Suppressor macrophage treated with lipopolysaccharide for 1 hour (primary cell): Measurements from ENCODE around the gene BICD2.

ENCODE experiments used
- DNase-seq, 3 donors: peaks; one replicate each; pipeline ENCODE4 v3.0.0-alpha.2; 2020 to 2022

BICD2 gene

GRCh38 chr9:92747459-92748232 is 17.0 kb downstream of the BICD2 start:
- DNase-seq: no peak

DNA sequence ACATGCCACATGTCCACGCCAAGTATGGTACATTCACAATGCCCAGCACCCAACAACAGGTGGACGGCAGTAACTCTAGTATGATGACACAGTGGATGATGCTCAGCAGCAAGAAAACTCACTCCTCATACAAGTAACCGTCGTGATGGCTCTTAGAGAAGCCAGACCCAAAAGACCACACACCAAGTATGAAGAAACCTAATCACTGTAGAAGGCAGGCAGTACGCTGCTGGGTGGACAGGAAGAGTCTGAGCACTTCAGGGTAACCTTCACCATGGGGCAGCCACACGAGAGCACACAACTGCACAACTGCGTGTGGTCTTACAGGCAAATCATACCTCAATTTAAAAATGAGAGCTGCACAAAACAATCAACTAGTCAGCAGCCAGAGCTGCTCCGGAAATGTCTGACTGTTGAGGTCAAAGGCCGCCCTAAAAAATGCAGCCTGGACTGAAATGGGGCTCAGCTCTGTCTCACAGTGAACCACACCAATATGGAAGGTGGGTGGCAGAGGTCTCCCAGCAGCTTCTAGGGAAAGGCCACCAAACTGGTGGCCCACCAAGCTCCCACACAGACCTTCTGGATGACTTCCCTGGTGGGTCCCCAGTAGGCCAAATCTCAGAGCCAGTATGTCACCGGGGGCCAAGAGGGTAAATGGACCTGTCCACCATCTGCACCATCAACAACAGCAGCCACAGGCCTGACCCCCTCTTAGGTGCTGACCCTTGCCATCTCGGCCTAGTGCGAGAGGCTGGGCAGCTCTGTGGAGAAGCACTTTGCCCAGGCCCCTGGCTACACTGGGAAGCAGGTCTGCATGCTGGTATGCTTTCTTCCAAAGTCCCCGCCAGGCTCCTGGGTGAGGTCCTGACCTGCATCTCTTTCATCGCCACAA is 17.8 kb downstream of the BICD2 start:
- DNase-seq: no peak

- DNase-seq: no peak
These were observed 18.8 kb downstream of the BICD2 start for GRCh38 chr9:92745881-92746280.

- DNase-seq: no peak
These were observed 19.3 kb downstream of the BICD2 start for GRCh38 chr9:92745331-92745730.

GRCh38 chr9:92740969-92741368 is 23.7 kb downstream of the BICD2 start:
- no peak for DNase-seq

DNA sequence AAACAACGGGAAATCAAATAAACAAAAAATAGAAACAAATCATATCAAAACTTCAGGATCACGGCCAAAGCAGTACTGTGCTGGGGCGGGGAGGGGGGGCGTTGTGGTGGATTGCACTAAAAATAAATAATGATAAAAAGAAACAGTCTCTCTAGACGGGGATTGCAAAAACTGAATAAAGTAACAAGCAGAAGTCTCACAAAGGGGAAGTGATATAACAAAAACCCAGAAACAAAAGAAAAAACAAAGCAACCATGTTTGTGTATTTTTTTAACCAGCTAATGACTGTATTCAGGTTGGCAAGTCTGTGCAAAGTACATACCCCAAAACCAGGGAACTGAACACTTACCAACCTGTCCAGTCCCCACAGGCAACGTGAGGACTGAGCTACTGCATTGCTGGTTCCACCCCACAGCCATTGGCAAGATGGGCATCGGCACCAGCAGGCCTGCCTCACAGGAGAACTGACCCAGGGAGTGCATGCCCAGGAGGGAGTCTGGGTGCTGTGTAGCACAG is 24.1 kb downstream of the BICD2 start:
- DNase-seq: peak; percentile 26 to 65 (median 55)

DNA sequence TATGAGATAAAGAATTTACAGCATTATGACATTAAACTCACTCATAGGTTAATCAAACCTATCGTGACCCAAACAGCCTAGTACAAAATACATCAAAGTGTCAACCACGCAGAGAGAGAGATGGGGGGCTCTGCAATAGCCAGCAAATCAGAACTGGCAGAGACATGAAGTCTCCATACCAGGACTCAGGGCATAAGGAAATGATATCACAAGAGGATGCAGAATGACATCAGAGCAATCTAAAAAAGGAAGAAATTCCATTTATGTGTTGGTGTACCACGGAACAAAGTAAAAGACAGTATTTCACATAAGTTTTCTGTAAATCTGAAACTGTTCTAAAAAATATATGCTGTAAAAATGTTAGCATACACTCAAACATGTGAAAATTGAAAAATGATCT is 24.6 kb downstream of the BICD2 start:
- DNase-seq: peak; percentile 48 to 80 (median 76)

DNA sequence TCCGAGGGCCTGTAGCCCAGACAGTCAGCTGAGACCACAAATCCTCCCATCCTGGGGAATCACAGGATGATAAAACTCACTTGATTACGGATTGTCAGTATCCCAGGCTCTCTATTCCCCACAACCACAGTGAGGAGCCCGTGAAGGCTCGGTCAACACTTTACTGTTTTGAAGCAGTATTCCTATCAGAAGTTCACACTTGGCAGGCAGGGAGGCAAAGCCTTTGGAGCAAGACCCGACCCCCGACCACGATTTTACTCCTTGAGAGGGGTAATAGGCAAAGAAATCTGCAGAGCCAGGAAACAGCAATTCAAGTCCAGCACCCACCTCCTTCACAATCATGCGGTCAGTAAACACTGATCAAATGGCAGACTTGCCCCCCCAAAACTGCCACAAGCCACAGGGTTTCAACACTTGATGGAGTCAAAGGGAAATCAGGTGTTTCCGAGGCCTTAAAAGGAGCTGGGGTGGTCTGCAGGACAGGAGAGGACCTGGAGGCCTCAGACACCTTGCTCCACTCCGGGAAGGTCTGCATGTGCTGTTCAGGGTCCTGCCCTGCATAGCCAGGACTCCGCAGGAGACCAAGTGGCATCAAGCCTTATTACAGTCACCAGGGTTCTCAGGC is 25.2 kb downstream of the BICD2 start:
- DNase-seq: no peak

DNA sequence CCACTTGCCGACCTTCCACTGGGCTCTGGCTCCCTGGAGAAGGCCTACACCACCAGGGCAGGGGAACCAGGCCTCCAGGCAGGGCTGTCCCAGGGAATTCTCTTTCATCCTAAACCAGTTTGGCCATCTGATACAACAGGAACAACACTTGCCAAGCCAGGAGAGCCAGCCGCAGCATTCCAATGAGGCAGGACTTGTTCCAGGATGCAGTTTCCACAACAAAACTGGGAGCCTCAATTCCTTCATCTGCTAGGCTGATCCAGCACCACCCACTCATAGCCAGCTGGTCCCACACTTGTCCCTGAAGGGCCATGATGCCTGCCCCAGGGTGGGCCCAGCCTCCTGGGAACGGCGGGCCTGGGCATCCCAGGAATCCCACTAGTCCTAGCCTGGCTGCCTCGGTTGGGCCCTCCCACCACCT is 26.0 kb downstream of the BICD2 start:
- no peak for DNase-seq

GRCh38 chr9:92737611-92738299 is 26.9 kb downstream of the BICD2 start:
- DNase-seq: no peak

DNA sequence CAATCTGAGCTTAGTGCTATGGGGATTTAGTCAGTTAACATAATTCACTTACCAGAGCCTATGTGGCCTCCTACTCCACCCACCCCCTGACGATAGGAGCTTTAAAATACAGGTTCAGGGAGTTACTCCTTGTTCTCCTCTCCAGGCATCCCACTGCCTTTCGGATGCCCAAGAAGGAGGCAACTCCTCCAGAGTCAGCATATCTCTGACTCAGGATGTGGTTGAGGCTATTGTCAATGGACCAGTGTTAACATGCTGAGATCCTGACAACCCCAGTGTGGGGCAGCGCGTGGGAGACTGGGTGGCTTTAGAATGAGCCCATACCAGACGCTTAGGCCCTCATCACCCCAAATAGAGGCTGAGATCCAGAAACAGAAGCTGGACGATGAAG is 27.4 kb downstream of the BICD2 start:
- DNase-seq: no peak

DNA sequence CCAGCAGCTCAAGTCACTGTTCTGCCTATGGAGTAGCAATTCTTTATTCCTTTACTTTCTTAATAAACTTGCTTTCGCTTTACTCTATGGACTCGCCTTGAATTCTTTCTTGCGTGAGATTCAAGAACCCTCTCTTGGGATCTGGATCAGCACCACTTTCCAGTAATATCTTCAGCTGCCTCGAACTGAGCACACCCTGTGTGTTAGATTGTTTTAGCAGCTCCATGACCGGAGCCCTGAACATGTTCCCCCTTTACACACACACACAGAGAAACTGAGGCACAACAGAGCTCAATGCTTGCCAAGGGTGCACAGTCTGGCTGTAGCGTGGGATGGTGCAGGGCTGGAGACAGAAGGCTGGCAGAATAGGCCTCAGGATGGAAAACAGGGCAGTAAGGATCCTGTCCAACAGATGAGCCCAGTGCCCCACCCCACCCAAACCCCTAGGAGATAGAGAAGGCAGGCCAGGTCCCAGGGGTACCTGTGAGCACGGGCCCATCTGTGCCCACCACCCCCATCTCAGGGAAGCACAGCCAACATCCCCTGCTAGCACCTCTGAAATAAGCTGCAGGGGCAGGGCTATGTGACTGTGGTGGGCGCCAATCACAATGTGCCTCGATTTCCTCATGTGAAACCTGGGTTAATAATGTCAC is 27.9 kb downstream of the BICD2 start:
- DNase-seq: no peak

DNA sequence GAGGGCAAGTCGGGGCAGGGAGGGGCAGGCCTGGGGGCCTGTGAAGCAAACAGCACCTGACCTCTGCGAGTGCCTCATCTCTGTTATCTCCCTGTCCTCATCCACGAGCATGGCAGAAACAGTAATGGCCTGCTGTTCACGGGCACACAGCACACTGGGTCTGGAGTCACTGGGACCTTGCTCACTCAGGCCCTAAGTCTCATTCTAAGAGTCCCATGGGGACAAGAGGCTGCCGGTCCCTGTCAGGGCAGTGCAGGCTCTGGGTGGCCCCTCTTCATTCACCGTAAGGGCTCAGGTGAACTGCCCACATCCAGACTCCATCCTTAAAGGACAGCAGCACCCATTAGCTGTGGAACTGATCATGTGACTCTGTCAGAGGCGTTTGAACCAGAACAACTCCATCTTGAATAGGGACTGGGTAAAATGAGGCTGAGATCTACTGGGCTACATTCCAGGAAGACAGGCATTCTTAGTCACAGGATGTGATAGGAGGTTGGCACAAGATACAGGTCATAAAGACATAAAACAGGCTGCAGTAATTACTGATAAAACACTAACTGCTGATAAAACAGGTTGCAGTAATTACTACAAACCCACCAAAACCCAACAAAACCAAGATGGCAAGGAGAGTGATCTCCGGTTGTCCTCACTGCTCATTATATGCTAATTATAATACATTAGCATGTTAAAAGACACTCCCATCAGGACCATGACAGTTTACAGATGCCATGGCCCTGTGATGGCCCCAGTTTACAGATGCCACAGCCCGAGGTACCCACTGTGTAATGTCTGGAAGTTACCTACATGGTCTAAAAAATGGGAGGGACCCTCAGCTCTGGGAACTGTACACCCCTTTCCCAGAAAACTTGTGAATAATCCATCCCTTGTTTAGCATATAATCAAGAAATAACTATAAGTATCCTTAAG is 28.7 kb downstream of the BICD2 start:
- DNase-seq: no peak

DNA sequence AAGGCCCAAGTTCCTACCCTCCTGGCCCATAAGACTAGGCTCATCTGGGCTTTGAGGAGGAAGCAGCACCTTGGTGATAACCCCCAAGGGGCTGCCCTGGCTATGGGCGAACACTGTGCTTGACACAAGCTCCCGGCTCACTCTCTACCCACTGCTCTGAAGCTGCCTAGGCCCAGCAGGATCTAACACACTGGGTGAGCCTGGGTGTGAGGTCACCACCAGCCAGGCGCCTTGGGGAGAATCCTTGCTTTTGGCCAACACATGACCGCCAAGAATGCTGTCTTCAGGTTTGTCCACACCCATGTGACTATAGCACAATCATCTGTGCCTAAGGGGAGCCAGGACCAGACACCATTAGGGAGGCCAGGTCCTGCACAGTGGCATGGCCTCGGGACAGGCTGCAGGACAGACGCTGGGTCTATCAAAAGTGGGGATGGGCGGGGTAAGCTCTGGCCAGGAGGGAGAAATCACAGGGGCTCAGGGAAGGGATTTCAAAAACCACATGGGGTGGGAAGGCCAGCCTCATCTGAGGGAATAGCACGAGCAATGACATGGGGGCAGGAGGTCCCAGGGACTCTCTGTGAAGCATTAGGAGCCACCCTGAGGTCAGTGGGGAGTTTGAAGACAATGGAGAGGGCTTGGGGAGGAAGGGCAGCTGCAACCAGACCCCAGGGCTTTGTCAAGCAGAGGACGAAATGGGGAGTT is 29.6 kb downstream of the BICD2 start:
- DNase-seq: peak in 1 of 3 donors; percentile 9

- DNase-seq: no peak
These were observed 33.7 kb downstream of the BICD2 start for GRCh38 chr9:92730897-92731296.

- DNase-seq: no peak
These were observed 34.9 kb downstream of the BICD2 start for GRCh38 chr9:92729735-92730155.

- peak in 2 of 3 donors; percentile 39 to 57 for DNase-seq
These were observed 35.5 kb downstream of the BICD2 start for GRCh38 chr9:92728831-92729734.

GRCh38 chr9:92727716-92728700 is 36.6 kb downstream of the BICD2 start:
- DNase-seq: no peak
